GM12891 (cell line): ENCODE measurements around the gene HYAL4.

ENCODE experiments used
- POLR2AphosphoS5 ChIP-seq: IDR thresholded peaks from 2 replicates; pipeline ENCODE4 v1.6.1; 2011; ENCODE audit warnings: low read depth, low read length, control low read depth
- POU2F2 ChIP-seq: IDR thresholded peaks from 2 replicates; pipeline ENCODE4 v1.6.1; 2011; ENCODE audit warnings: low read depth, mild to moderate bottlenecking, control low read depth, low read length, moderate library complexity

DNA sequence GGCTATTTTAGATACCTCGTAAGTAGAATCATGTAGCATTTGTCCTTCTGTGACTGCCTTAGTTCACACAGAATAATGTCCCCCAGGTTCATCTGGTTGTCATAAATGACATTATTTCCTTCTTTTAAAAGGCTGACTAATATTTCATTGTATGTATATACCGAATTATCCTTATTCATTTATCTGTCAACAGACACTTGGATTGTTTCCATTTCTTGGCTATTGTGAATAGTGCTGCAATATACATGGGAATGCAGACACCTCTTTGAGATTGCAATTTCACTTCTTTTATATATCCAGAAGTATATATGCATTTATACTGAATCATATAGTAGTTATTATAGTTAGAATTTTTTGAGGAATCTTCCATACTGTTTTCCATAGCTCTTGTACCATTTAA is 24.1 kb upstream of the HYAL4 start:
- TF ChIP-seq POLR2AphosphoS5 (no peak), POU2F2 (no peak)
